GM19324 (cell line): Measurements from ENCODE around the gene GLI2.

Experiments
- ATAC-seq: cut with Tn5 transposase; IDR thresholded peaks from one replicate; pipeline ENCODE4 v1.9.1; 2021; ENCODE audit warnings: mild to moderate bottlenecking, moderate library complexity; ENCODE audit not compliant: unreplicated experiment, low FRiP score

GLI2 gene

GRCh38 chr2:120711694-120712093 is 24.0 kb upstream of the GLI2 start:
- no peak for ATAC-seq

- no peak for ATAC-seq
Observed at GRCh38 chr2:120712180-120712681, 23.4 kb upstream of the GLI2 start.

- no peak for ATAC-seq
Observed at GRCh38 chr2:120715353-120715752, 20.3 kb upstream of the GLI2 start.

DNA sequence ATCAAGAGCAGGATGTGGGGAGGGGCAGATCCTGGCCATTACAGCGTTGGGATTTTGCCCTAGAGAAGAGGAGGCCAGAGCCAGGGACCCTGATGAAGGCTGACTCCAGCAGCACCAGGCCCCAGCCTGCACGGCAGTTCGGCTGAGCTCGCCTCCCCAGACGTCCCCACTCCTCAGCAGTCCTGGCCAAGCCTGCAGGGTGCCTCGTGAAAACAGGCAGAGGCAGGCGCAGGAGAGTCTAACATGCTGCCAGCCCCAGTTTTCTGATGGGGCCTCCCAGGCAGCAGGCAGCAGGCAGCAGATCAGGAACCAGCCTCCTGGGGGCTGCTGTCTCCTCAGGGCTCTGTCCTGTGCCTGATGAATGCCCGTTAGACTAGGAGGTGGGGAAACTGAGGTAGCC is 19.7 kb upstream of the GLI2 start:
- ATAC-seq, result no peak

DNA sequence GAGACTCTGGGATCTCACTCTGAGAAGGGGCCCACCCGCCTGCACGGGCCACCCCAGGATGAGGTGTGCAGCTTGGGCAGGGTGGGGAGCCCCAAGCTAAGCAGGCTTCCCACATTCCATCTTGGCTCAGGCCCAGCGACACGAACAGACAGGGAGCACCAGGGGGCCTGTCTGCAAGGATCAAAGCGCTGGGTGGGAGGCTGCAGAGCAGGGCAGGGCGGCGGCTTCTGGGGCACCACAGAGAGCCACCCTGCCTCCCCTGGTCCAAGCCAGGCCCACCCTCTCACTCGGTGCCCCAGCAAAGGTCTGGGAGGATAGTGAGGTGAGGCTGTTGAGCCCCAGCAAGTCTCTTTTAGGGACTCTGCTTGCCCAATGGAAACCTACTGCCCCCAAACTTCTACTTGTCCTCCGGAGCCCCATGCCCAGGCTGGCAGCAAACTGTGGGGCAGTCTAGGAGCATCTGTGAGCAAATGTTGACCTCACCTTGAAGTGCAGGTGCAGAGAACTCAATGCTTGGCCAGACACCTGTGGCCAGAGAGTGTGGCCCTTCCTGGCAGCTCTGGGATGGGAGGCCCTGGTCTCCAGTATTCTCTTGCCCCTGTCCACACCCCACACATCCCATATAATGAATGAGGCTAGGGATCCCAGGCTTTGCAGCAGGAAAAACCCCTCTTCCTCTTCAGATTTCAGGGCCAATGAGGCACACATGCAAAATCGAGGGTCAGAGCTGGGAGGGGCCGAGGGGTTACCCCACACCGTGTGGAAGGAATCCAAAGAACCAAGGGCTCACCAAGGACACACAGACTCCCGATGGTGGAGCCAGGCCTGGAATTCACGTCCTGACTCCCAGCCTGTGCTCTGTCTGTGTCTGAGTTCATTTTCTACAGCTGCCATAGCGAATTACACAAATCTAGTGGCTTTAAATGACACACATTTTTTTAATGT is 18.8 kb upstream of the GLI2 start:
- ATAC-seq, result no peak

DNA sequence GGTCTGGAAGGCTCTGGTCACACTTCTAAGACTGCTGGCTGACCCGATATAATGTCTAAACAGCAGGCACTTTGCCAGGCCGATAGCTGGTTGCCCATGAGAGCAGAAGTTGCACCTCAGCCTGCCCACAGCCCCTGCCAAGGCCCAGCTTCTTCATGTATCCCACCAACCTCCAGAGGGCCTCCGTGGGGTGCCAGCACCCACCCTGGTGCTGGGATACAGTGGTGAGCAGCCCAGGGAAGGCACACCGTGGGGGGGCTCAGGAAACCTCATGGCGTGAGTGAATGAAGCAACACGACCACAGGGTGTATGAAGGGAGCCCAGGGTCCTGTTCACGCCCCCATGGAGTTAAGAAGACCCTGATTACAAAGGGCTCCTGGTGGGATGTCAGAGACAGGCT is 16.2 kb upstream of the GLI2 start:
- no peak for ATAC-seq

DNA sequence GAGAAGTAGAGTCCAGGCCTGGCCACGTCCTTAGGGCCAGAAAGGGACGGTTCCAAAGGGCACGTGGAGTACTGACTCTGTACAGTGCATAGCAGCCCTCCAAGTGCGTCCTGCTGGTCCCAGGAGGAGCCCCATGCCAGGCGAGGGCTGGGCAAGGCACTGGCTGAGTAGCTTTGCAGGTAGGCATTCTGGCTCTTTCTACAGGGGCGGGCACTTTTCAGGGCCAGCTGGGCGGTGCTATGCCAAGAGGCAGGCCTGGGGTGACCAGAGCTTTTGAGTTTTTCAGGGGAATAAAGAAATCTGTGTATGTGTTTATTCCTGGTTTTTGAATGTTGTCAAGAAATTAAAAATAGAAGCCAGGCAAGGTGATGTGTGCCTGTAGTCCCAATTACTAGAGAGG is 15.4 kb upstream of the GLI2 start:
- ATAC-seq, result no peak

DNA sequence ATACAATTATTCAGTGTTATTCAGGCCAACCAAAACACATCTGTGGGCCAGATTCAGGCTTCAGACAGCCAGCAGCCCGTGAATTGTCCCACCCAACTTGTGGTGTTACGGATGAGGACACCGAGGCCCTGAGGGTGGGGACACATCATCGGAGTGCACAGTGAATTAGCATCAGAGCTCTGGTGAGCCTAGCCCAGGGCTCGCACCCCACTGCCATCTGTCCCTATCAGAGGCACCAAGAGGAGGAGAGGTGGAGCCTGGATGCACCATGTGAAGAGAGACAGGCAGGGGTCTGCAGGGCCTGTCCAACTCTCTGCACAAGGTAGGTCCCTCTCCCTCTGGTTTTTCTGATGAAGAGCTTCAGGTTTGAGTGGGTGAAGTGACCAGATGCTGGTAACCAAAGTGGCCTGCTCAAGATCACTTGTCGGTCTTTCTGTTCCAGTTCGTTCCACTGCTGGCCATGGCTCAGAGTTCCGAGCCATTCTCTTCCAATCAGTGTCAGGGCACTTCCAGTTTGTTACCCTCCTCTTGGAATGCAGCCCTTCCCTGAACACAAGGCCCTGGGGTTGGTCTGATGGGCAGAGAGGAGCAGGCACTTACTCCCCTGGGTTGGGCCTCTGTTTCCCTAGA is 14.8 kb upstream of the GLI2 start:
- no peak for ATAC-seq

DNA sequence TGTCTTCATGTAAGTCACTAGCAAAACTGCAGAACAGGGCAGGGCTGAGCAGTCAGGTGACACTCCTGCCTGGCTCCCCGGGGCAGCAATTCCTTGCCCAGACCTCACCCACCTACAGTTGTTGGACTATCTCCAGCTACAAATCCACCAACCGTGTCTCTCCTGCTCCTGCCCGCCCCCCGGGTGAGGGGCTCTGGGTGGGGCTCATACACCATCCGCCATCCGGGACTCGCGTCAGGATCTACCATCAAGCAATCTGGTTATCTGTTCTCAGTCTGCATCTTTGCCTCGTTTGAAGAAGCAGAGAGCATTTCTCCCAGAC is 13.5 kb upstream of the GLI2 start:
- ATAC-seq, result no peak

DNA sequence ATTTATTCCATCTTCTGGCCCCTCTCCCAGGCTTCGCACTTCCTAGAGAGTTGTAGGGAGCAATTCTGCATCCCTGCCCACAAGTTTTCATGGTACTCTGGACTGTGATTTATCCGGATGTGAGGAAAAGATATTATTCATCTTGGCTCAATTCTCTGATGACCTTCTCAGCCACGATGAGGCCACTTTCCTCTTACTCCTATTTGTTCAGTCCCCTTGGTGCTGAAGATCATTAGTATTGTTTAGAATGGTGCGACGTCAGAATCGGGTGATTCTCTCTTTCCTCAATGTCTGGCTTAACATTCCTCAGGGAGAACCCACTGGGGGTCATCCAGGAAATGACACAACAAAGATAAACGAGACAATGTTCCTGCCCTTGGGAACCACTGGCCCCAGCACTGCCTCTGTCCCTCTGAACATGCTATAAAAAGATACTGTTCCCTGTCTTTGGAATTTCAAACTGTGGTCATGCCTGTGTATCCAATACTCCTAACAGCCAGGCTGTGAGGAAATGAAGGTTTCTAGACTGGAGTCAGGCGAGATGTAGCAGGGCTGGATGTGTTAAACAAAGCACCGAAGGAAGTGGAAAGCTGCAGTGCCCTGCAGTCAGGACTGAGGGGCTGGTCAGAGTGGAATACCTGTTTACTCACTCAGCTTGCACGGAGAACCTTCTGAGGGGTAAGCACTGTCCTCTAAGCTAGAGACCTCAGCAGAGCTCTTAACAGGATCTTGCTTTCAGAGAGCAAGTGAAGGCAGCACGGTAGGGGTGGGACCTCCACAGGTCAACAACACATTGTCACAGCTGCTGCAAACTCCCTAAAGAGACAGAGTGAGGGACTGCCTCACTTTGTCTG is 12.9 kb upstream of the GLI2 start:
- ATAC-seq, result no peak

DNA sequence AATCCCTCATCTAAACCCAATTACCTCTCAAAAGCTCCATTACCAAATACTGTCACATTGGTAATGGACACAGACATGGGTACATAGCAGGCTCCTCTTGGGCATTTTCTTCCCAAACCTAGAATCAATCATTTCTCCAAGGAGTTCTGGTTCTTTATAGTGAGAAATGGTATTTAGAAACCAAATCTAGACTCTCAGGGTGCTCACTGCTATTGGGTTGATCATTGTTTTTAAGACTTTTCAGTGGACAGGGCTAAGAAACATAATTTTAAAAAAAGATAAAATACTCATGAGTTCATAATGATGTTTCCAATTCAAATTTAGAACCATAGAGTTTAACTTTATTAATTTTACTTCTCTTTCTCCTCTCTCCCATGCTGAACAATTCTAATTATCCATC is 9.4 kb upstream of the GLI2 start:
- no peak for ATAC-seq

DNA sequence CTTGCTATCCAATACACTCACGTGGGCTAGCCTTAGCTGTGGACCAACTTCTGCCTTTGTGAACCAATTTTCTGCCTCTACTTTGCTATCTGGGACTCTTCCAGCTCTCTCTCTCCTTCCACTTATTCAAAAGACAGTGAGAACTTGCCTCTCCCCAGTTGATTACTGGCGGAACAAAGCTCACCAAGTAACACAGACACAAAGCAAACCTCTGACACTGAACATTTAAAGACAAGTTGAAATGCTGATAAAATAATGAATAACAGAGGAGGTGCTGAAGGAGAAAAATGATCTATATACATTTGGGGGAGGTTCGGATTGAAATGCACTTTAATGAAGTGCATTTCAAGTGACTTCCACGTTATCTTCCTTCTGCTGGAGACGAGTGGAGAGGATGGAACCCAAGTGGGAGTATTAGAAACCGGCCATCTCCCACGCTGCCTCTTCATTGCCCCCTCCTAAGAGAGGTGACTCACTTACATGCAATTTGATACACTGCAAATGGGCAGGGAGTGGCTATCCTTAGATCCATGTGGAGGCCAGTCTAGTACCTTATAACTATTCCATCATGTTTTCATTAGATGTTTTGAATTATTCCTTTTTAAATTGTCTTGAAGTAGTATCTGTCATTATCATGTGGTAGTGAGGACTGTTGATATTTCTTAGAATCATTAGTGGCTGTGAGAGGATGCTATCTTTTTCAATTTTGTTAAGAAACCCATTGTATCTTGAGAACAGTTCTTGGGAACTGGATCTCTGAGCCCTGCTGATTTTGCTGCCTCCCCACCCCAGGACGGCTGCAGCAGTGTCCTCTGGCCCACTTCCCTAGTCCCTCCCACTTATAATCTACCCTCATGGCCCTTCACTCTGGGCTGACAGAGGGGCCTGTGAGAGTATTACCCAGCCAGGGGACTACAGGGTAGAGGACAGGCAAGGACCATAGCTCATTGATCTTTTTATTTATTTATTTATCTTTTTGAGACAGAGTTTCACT is 6.0 kb upstream of the GLI2 start:
- ATAC-seq, result no peak

DNA sequence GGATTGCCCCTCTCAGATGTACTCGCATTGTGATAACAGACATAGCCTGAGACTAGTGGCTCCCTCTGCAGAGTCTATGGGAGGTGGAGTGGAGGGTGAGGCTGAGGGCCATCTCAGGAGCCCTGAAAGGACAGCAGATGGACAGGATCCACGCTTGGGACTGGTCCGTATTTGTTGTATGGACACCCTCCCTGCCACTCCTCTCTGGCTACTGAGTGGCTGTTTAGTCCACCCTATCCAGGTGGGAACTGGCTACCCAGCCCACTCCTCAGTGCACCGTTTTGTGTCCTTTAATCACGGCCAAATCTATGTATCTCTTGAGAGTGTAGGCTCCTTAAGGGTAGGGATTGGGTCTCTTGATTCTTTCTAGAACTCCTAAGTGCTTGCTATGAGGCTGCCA is 4.5 kb upstream of the GLI2 start:
- ATAC-seq, result no peak

DNA sequence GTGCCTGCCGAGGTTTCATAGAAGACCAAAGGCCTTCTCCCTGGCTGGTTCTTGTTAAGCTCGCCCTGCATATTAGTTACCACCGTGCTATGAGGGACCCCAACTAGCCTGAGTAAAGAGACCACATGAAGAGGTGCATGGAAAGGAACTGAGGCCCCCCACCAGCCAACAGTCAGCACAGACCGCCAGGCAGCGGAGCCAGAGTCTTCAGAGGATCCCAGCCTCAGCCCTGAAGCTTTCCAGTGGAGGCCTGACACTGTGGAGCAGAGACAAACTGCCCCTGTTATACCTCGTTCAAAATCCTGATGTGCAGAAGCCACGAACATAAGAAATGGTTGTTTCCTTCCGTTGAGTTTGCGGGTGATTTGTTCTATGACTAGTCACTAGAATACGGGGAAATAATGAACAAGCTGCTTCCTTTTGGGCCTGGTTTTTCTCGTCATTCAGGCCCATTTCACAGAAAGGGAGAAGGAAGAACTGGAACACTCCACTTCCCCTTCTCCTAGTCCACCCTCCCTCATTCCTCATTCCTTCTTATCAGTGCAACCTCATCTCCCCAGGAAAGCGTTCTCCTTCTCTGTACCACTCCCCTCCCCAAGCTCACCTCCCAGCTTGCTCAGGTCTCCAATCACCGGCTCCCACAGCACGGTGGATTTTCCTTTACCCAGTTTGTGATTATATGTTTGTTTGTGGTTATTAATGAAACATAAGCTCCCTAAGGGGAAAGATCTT is 3.0 kb upstream of the GLI2 start:
- ATAC-seq, result no peak

DNA sequence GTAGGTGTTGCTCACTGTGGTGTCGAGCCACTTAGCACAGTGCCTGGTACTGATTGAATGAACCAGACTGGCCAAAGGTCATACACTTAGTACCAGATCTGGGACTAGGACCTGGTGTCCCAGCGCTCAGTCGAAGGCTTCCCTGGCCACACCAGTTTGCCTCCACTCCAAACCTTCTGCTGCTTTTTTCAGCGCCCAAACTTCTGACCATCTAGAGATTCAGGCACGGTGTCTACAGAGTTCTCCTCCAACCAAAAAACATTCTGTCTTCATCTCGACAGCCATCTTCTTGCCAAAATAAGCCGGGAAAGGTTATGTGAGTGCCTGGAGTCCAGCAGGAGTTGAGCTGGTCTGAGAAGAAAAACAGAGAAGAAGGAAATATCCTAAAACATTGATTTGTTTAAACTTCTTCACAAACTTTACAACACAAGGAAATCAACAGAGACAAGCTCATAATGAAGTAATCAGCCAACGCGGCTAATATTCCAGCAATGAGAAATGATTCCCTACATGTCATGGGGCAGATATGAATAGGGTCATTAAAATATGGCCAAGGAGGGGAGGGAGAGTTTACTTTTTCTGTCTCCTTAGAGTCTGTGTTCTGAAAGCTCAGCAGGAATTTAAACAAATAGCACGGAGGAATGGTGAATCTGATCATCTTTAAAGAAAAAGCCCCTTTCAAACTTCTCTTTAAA is 2.3 kb upstream of the GLI2 start:
- ATAC-seq, result no peak

DNA sequence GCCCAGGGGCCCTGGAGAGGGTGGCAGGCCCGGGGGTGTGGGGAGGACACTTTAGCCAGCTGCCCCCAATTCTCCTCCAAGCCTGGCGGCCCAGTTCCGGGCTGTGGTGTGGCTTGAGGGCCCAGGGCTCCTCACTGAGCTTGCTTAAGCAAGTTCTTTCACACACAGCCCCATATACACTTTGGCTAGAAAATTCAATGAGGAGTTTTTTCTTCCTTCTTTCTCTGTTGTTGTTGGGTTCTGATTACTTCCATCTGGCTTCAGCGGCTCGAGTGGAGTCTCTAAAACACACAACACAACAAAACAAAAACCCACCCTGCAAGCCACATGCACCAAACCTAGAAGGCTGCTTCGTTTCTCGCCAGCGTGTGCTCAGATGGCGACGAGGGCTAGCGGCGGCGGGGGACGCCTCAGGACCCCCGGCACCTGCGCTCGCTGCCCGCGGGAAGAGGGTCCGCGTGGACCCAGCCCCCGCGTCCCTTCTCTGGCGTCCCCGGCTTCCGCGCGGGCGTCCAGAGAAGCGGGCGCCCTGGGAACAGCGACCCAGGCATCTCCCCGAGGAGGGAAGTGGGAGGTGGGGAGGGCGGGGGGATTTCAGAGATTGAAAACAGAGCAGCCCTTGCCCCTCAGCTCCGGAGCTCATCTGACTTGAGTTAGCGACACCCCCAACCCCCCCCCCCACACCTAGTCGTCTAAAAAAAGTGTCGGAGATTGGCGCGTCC is 577 bp upstream of the GLI2 start:
- no peak for ATAC-seq

DNA sequence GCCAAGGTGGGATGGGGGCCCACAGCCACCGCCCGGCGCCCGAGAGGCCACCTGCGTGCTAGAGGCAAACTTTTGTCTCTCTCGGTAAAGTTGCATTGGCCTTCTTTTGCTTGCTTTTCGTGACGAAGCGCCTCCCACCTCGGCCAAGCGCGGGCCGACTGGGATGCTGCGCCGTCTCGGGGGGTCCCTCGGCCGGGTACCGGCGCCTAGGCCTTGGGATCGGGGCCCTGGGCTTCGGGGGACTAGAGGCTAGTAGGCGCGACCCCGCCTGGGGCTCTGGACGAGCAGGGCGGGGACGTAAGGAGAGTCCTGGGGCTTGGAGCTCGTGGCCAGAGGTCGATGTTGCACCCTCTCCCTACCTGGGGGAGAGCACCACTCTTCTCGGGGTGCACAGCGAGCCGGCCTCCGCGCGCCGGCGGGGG is 545 bp downstream of the GLI2 start:
- ATAC-seq, result no peak
